ENCODE results near the gene SRGAP3. TPM values are rescaled to one million over a fixed set of nuclear protein-coding genes. Genes with fewer than 3 reads are reported as not detected.

SRGAP3 gene
- total and polyA plus RNA-seq, 10 of the 15 experiments (the other 5 are each of a cell fraction or from before 2014, with no cell fraction given): 0.32 to 1.7 (median 0.99) TPM

- RAD21 ChIA-PET (ENCODE audit: unreplicated experiment): no interaction called here
- SMC1A ChIA-PET (ENCODE audit: uncharacterized antibody, unreplicated experiment): no interaction called here
- CTCF ChIA-PET: no interaction called here
- POLR2A ChIA-PET: no interaction called here
- Histone ChIP-seq H3K4me1 (ENCODE audit: control insufficient read depth, insufficient read depth, low read length) (no peaks in the 10 kb centered on the region), H3K27ac (ENCODE audit: control insufficient read depth, insufficient read depth) (no peak overlapping the region), H2AFZ (ENCODE audit: control insufficient read depth, low read depth, low read length) (no peak overlapping the region), H3K27me3 (replicated peaks in 1 of 2; ENCODE audit: control insufficient read depth in 2 of 2, insufficient read depth in 2 of 2, low read length in 1 of 2) (no peaks in the 10 kb centered on the region), H3K9me3 (replicated peaks; ENCODE audit: control insufficient read depth, insufficient read depth, low read length) (no peaks in the 10 kb centered on the region), H4K20me1 (ENCODE audit: control insufficient read depth, insufficient read depth) (no peaks in the 10 kb centered on the region), H3K9ac (ENCODE audit: control insufficient read depth, insufficient read depth, low read length) (no peak overlapping the region), H3K36me3 (ENCODE audit: control insufficient read depth in 2 of 2, insufficient read depth in 2 of 2, low read length in 1 of 2) (peaks cover 0 to 4% of the 10 kb centered on the region in 2 experiments; a peak in 1 of 4 replicates), H3K4me3 (no peak overlapping the region), H3K79me2 (ENCODE audit: control insufficient read depth, insufficient read depth, low read length) (no peaks in the 10 kb centered on the region), H3K4me2 (ENCODE audit: control insufficient read depth, insufficient read depth) (no peak overlapping the region)
- in situ Hi-C loops (cut with MboI) (no loop called here), intact Hi-C loops (cut with micrococcal nuclease; ENCODE audit: unreplicated experiment) (no loop called here)
- no TSS peak for BruUV-seq (replicated peaks)
- FAIRE-seq: no peak
- no peak for TF ChIP-seq MAX (IDR thresholded peaks at IDR 0.05; ENCODE audit: low read depth, low read length)
- no peak for TF ChIP-seq ASH2L (IDR thresholded peaks at IDR 0.05; ENCODE audit: borderline replicate concordance, low read depth)
- TF ChIP-seq ZBTB33 (IDR thresholded peaks at IDR 0.05): no peak
- no peak for TF ChIP-seq SPI1 (IDR thresholded peaks at IDR 0.05; ENCODE audit: borderline replicate concordance, insufficient read depth, low read depth, low read length)
- no peak for TF ChIP-seq PAX5 (IDR thresholded peaks at IDR 0.05; ENCODE audit: borderline replicate concordance, low read depth, low read length)
- no peak for TF ChIP-seq SRF (IDR thresholded peaks at IDR 0.05; ENCODE audit: low read depth in 2 of 2, low read length in 2 of 2)
- TF ChIP-seq TCF7 (IDR thresholded peaks at IDR 0.05; ENCODE audit: borderline replicate concordance): no peak
- no peak for TF ChIP-seq ZNF207 (IDR thresholded peaks at IDR 0.05; ENCODE audit: borderline replicate concordance)
- no peak for TF ChIP-seq HSF1 (IDR thresholded peaks at IDR 0.05; ENCODE audit: low read depth, low read length)
- TF ChIP-seq NFYA (IDR thresholded peaks at IDR 0.05; ENCODE audit: borderline replicate concordance, low read depth, low read length): no peak
- no peak for TF ChIP-seq NR2C1 (IDR thresholded peaks at IDR 0.05)
- TF ChIP-seq NRF1 (conservative IDR thresholded peaks at IDR 0.05; ENCODE audit: low read depth, low read length): no peak
- no peak for TF ChIP-seq SKIL (IDR thresholded peaks at IDR 0.05; ENCODE audit: low read depth, poor library complexity, severe bottlenecking)
- TF ChIP-seq HDAC6 (IDR thresholded peaks at IDR 0.05; ENCODE audit: unreplicated experiment): no peak
- TF ChIP-seq STAT3 (IDR thresholded peaks at IDR 0.05; ENCODE audit: low read depth, low read length): no peak
- no peak for TF ChIP-seq IKZF2 (IDR thresholded peaks at IDR 0.05)
- DNase-seq (ENCODE audit: low read depth, low spot score): no peak
- no peak for ATAC-seq
- WGBS (ENCODE audit: insufficient coverage, insufficient replicate concordance, low lambda C conversion rate, missing lambda C conversion rate): 64% methylated on average over 2 of the region's 2 CpGs
Observed at GRCh38 chr3:8932507-8932906, 316.9 kb downstream of the SRGAP3 start.
